Common myeloid progenitor, CD34-positive (primary cell): ENCODE measurements around the gene LIN7B.

Experiments used
- CTCF ChIA-PET: fragments of 350-600 bp; sonication (Branson Sonifier 250); formaldehyde crosslinking; loops from one replicate; lab custom pipeline; 2021; ENCODE audit warnings: antibody characterized with exemption; lab: Charles Lee
- POLR2A ChIA-PET: fragments of 350-600 bp; sonication (Branson Sonifier 250); formaldehyde crosslinking; loops from one replicate; lab custom pipeline; 2021; ENCODE audit warnings: antibody characterized with exemption; lab: Charles Lee
- DNase-seq, 3 donors: peaks; one replicate each; pipeline versions ENCODE4 v3.0.0 to v3.0.0-alpha.2; 2013
- H3K27ac ChIP-seq, 2 experiments: 1 replicate in 1 of 2; 2 replicates in 1 of 2; pipeline ENCODE4 v1.7.0; 2013; ENCODE audit warnings: inconsistent platforms in 2 of 2, low read length in 2 of 2, mild to moderate bottlenecking in 2 of 2, low read depth in 1 of 2, moderate library complexity in 1 of 2; ENCODE audit not compliant: severe bottlenecking in 2 of 2, insufficient read depth in 1 of 2, poor library complexity in 1 of 2
- H3K27me3 ChIP-seq, 5 experiments: replicated peaks in 2 of 5; 1 replicate in 3 of 5; 2 replicates in 2 of 5; pipeline versions ENCODE4 v1.6.1 to v1.7.0; 2013; ENCODE audit warnings: low read length in 4 of 5, mild to moderate bottlenecking in 2 of 5, moderate library complexity in 2 of 5, inconsistent platforms in 1 of 5; ENCODE audit not compliant: insufficient read depth in 5 of 5, control insufficient read depth in 4 of 5
- H3K36me3 ChIP-seq, 4 experiments: 1 replicate in 2 of 4; 2 replicates in 2 of 4; pipeline versions ENCODE4 v1.6.1 to v1.7.0; 2013; ENCODE audit warnings: low read length in 3 of 4, control low read depth in 1 of 4, mild to moderate bottlenecking in 1 of 4; ENCODE audit not compliant: control insufficient read depth in 4 of 4, insufficient read depth in 4 of 4
- H3K4me1 ChIP-seq, 4 experiments: 1 replicate in 3 of 4; 2 replicates in 1 of 4; pipeline versions ENCODE4 v1.6.1 to v1.7.1; 2013; ENCODE audit warnings: low read length in 3 of 4, mild to moderate bottlenecking in 3 of 4, control low read depth in 1 of 4, inconsistent platforms in 1 of 4, moderate library complexity in 1 of 4; ENCODE audit not compliant: control insufficient read depth in 4 of 4, insufficient read depth in 4 of 4; ENCODE audit errors: control extremely low read depth in 1 of 4
- H3K4me3 ChIP-seq, 7 experiments: 1 replicate in 4 of 7; 2 replicates in 3 of 7; pipeline versions ENCODE4 v1.5.1 to v1.7.0; 2013; ENCODE audit warnings: mild to moderate bottlenecking in 7 of 7, low read length in 6 of 7, moderate library complexity in 6 of 7, inconsistent platforms in 2 of 7, low read depth in 2 of 7, control low read depth in 1 of 7; ENCODE audit not compliant: insufficient read depth in 4 of 7, control insufficient read depth in 1 of 7; ENCODE audit errors: extremely low read depth in 1 of 7
- H3K9me3 ChIP-seq, 5 experiments: 1 replicate in 4 of 5; 2 replicates in 1 of 5; pipeline versions ENCODE4 v1.6.1 to v1.7.1; 2013; ENCODE audit warnings: low read length in 4 of 5, mild to moderate bottlenecking in 2 of 5, inconsistent platforms in 1 of 5, low read depth in 1 of 5, moderate library complexity in 1 of 5; ENCODE audit not compliant: control insufficient read depth in 4 of 5, insufficient read depth in 2 of 5; ENCODE audit errors: control extremely low read depth in 1 of 5
- WGBS: methylation state at CpG from one replicate; pipeline ENCODE4 v1.1.5; 2013; ENCODE audit not compliant: insufficient coverage; 5-methylcytosine and 5-hydroxymethylcytosine counted together

LIN7B gene

DNA sequence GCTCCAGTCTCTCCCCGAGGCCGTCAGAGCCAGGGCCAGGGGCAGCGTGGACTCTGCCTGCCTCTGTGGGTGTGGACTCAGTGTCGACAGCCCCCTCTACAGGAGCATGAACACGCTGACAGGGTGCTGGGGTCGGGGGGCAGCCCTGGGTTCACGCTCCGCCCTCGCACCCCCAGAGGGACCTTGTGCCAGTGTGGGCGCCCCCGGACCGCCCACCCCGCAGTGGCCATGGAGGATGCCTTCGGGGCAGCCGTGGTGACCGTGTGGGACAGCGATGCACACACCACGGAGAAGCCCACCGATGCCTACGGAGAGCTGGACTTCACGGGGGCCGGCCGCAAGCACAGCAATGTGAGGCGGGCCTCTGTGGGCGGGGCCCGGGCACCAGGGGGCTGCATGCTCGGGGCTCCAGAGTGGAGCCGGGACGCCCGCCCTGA, 51.7 kb downstream of the LIN7B start:
- POLR2A ChIA-PET, result no interaction called here
- no peak overlapping the region for H3K27ac ChIP-seq

DNA sequence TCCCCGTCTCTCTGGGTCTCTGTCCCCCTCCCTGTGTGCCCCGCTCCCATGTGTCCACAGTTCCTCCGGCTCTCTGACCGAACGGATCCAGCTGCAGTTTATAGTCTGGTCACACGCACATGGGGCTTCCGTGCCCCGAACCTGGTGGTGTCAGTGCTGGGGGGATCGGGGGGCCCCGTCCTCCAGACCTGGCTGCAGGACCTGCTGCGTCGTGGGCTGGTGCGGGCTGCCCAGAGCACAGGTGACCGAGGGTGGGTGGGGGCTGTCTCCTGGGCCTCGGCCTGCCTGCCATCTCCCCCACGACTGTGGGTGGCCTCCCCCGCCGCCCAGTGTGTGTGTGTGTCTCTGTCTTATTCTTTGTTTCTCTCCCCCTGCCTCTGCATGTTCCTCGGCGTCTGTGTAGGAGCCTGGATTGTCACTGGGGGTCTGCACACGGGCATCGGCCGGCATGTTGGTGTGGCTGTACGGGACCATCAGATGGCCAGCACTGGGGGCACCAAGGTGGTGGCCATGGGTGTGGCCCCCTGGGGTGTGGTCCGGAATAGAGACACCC, 53.8 kb downstream of the LIN7B start:
- CTCF ChIA-PET, result no interaction called here
- Histone ChIP-seq H3K27ac (no peak overlapping the region), H3K27me3 (peaks cover 0 to 3% (median 0%) of the 10 kb centered on the region in 5 experiments), H3K9me3 (no peaks in the 10 kb centered on the region), H3K4me3 (no peak overlapping the region), H3K36me3 (no peaks in the 10 kb centered on the region), H3K4me1 (no peaks in the 10 kb centered on the region)
- POLR2A ChIA-PET, result no interaction called here
- no peak for DNase-seq
- WGBS, result 98% methylated on average over 19 of the region's 25 CpGs

More for the DNA sequence above, 51.7 kb downstream of the LIN7B start:
- no peak for DNase-seq
- H3K36me3 ChIP-seq, result no peaks in the 10 kb centered on the region
- CTCF ChIA-PET, result no interaction called here
- no peaks in the 10 kb centered on the region for H3K4me1 ChIP-seq
- peaks cover 0 to 3% (median 0%) of the 10 kb centered on the region in 5 experiments for H3K27me3 ChIP-seq
- H3K4me3 ChIP-seq, result no peak overlapping the region
- H3K9me3 ChIP-seq, result no peaks in the 10 kb centered on the region
- WGBS, result 92% methylated on average over 30 of the region's 30 CpGs
